Measurements from ENCODE around the gene EVL.

The EVL gene

DNA sequence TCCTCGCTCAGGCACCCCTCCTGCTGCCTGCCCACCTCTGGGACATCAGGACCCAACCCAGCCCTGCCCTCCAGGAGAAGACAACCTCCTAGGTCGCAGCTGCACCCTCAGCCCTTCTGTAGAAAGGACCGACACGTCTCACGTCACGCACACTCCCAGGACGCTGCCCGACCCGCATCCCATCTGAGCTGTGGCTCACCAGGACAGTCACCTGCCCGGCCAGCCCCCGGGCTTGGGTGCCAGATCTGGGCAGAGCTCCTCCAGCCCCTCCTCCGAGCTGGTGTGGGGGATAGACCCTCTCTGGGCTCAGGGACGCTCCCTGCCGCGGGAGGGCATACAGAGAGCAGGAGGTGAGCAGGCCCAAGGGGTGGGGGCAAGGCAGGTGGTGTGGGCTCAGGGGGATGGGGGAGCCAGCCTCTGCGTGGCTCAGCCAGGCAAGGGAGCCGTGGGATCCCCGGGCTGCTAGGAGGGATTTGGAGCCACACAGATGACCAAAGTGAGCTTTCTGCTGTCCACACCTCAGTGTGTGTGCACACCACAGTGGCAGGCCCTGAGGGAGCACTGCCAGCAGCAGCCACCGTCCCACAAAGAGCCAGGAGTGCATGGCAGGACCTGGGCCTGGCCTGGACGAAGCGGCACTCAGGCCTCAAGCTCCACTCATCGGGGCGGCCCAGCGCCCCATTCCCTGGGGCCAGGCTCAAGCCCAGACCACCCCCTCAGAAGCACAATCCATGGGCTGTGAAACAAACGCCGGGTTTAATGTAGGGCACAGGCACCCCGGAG is 80.7 kb downstream of the EVL start:
- TF ChIP-seq, protein P1, sequence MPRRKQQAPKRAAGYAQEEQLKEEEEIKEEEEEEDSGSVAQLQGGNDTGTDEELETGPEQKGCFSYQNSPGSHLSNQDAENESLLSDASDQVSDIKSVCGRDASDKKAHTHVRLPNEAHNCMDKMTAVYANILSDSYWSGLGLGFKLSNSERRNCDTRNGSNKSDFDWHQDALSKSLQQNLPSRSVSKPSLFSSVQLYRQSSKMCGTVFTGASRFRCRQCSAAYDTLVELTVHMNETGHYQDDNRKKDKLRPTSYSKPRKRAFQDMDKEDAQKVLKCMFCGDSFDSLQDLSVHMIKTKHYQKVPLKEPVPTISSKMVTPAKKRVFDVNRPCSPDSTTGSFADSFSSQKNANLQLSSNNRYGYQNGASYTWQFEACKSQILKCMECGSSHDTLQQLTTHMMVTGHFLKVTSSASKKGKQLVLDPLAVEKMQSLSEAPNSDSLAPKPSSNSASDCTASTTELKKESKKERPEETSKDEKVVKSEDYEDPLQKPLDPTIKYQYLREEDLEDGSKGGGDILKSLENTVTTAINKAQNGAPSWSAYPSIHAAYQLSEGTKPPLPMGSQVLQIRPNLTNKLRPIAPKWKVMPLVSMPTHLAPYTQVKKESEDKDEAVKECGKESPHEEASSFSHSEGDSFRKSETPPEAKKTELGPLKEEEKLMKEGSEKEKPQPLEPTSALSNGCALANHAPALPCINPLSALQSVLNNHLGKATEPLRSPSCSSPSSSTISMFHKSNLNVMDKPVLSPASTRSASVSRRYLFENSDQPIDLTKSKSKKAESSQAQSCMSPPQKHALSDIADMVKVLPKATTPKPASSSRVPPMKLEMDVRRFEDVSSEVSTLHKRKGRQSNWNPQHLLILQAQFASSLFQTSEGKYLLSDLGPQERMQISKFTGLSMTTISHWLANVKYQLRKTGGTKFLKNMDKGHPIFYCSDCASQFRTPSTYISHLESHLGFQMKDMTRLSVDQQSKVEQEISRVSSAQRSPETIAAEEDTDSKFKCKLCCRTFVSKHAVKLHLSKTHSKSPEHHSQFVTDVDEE (CRISPR knock-in tag; IDR thresholded peaks at IDR 0.05): no peak
- TF ChIP-seq ZNF8 (CRISPR knock-in tag; IDR thresholded peaks at IDR 0.05): no peak
- TF ChIP-seq, protein P2, sequence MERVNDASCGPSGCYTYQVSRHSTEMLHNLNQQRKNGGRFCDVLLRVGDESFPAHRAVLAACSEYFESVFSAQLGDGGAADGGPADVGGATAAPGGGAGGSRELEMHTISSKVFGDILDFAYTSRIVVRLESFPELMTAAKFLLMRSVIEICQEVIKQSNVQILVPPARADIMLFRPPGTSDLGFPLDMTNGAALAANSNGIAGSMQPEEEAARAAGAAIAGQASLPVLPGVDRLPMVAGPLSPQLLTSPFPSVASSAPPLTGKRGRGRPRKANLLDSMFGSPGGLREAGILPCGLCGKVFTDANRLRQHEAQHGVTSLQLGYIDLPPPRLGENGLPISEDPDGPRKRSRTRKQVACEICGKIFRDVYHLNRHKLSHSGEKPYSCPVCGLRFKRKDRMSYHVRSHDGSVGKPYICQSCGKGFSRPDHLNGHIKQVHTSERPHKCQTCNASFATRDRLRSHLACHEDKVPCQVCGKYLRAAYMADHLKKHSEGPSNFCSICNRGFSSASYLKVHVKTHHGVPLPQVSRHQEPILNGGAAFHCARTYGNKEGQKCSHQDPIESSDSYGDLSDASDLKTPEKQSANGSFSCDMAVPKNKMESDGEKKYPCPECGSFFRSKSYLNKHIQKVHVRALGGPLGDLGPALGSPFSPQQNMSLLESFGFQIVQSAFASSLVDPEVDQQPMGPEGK (CRISPR knock-in tag; IDR thresholded peaks at IDR 0.05; ENCODE audit: borderline replicate concordance): no peak
- TF ChIP-seq, protein P3, sequence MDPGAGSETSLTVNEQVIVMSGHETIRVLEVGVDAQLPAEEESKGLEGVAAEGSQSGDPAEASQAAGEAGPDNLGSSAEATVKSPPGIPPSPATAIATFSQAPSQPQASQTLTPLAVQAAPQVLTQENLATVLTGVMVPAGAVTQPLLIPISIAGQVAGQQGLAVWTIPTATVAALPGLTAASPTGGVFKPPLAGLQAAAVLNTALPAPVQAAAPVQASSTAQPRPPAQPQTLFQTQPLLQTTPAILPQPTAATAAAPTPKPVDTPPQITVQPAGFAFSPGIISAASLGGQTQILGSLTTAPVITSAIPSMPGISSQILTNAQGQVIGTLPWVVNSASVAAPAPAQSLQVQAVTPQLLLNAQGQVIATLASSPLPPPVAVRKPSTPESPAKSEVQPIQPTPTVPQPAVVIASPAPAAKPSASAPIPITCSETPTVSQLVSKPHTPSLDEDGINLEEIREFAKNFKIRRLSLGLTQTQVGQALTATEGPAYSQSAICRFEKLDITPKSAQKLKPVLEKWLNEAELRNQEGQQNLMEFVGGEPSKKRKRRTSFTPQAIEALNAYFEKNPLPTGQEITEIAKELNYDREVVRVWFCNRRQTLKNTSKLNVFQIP (CRISPR knock-in tag; IDR thresholded peaks at IDR 0.05; ENCODE audit: borderline replicate concordance, low read depth): no peak
- no peak for TF ChIP-seq TOX (CRISPR knock-in tag; IDR thresholded peaks at IDR 0.05; ENCODE audit: borderline replicate concordance)
- no peak for TF ChIP-seq CSDC2 (CRISPR knock-in tag; IDR thresholded peaks at IDR 0.05)
- no peak for TF ChIP-seq ZFP3 (CRISPR knock-in tag; IDR thresholded peaks at IDR 0.05)
- TF ChIP-seq ESRRG (CRISPR knock-in tag; IDR thresholded peaks at IDR 0.05): no peak
- no peak for TF ChIP-seq BACH2 (CRISPR knock-in tag; IDR thresholded peaks at IDR 0.05; ENCODE audit: borderline replicate concordance)
- no peak for TF ChIP-seq SNAI2 (CRISPR knock-in tag; IDR thresholded peaks at IDR 0.05)
- TF ChIP-seq, protein P4, sequence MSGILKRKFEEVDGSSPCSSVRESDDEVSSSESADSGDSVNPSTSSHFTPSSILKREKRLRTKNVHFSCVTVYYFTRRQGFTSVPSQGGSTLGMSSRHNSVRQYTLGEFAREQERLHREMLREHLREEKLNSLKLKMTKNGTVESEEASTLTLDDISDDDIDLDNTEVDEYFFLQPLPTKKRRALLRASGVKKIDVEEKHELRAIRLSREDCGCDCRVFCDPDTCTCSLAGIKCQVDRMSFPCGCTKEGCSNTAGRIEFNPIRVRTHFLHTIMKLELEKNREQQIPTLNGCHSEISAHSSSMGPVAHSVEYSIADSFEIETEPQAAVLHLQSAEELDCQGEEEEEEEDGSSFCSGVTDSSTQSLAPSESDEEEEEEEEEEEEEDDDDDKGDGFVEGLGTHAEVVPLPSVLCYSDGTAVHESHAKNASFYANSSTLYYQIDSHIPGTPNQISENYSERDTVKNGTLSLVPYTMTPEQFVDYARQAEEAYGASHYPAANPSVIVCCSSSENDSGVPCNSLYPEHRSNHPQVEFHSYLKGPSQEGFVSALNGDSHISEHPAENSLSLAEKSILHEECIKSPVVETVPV (CRISPR knock-in tag; IDR thresholded peaks at IDR 0.05): no peak
- TF ChIP-seq ZFP30 (CRISPR knock-in tag; IDR thresholded peaks at IDR 0.05): no peak
- TF ChIP-seq TCF4 (CRISPR knock-in tag; IDR thresholded peaks at IDR 0.05; ENCODE audit: borderline replicate concordance): no peak
- no peak for TF ChIP-seq RARB (CRISPR knock-in tag; IDR thresholded peaks at IDR 0.05)
- no peak for TF ChIP-seq GLIS3 (CRISPR knock-in tag; IDR thresholded peaks at IDR 0.05)
- no peak for TF ChIP-seq ARNTL (CRISPR knock-in tag; IDR thresholded peaks at IDR 0.05; ENCODE audit: borderline replicate concordance, low read depth)
- TF ChIP-seq ISL1 (CRISPR knock-in tag; IDR thresholded peaks at IDR 0.05): no peak
- TF ChIP-seq ZNF565 (CRISPR knock-in tag; conservative IDR thresholded peaks at IDR 0.05; ENCODE audit: low read depth): no peak
- TF ChIP-seq ZNF70 (CRISPR knock-in tag; IDR thresholded peaks at IDR 0.05): no peak
- no peak for TF ChIP-seq PPARA (CRISPR knock-in tag; IDR thresholded peaks at IDR 0.05; ENCODE audit: borderline replicate concordance)
- no peak for ATAC-seq

DNA sequence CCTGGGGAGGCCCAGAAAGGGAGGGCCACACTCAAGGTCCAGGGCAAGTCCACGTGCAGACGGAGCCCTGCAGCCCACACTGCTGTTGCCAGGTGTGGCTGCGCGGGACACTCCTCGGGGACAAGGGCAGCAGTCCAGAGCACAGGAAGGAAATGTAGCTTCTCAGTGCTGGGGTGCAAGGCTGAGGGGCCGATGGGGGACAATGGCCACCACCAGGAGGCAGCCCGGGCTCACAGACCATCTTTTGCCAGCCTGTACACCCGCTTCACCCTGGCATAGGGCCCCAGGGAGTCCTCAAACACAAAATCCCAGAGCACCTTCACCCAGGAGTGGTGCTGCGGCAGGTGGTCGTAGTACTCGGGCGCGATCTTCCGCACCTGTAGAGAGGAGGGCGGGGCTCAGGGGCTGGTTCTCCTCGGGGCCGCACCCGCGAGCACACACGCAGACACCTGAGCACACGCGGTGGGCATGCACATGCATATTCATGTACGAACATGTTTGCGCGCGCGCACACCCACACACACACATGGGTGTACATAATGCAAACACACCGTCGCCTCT is 81.4 kb downstream of the EVL start:
- no peak for TF ChIP-seq OSR1 (CRISPR knock-in tag; IDR thresholded peaks at IDR 0.05)
- no peak for TF ChIP-seq ZFP30 (CRISPR knock-in tag; IDR thresholded peaks at IDR 0.05)
- no peak for TF ChIP-seq GLIS3 (CRISPR knock-in tag; IDR thresholded peaks at IDR 0.05)
- TF ChIP-seq ARNTL (CRISPR knock-in tag; IDR thresholded peaks at IDR 0.05; ENCODE audit: borderline replicate concordance, low read depth): no peak
- TF ChIP-seq, protein P3 (CRISPR knock-in tag; IDR thresholded peaks at IDR 0.05; ENCODE audit: borderline replicate concordance, low read depth): no peak
- TF ChIP-seq, protein P2 (CRISPR knock-in tag; IDR thresholded peaks at IDR 0.05; ENCODE audit: borderline replicate concordance): no peak
- no peak for TF ChIP-seq ZC3H10 (CRISPR knock-in tag; IDR thresholded peaks at IDR 0.05)
- no peak for TF ChIP-seq ISL1 (CRISPR knock-in tag; IDR thresholded peaks at IDR 0.05)
- no peak for TF ChIP-seq ZNF8 (CRISPR knock-in tag; IDR thresholded peaks at IDR 0.05)
- TF ChIP-seq ESRRG (CRISPR knock-in tag; IDR thresholded peaks at IDR 0.05): no peak
- TF ChIP-seq, protein P1 (CRISPR knock-in tag; IDR thresholded peaks at IDR 0.05): no peak
- no peak for ATAC-seq

All from SK-N-SH treated with all-trans-retinoic acid at 6 μM for 48 hours (cell line).